HCT116 (cell line): ENCODE data around the gene IMMP2L. TPM values are rescaled to one million over a fixed set of nuclear protein-coding genes. Genes with fewer than 3 reads are reported as not detected.

ENCODE experiments used
- ATAC-seq: fragments of 200-7000 bp; cut with Tn5 transposase; 2 replicates; pipeline ENCODE4 v1.9.1; 2020; ENCODE audit warnings: mild to moderate bottlenecking, moderate library complexity
- BruUV-seq: library from RNA; stranded (reverse); fragments of 400-500 nt; replicated peaks from 2 replicates; lab custom pipeline; 2021; lab: Mats Ljungman, UMichigan
- CTCF ChIA-PET: fragments of 300-600 bp; sonication (Branson Sonifier 250); formaldehyde crosslinking; loops from one replicate; lab custom pipeline; 2021; ENCODE audit warnings: antibody characterized with exemption; lab: Charles Lee
- POLR2A ChIA-PET: fragments of 300-600, 350-600 bp; sonication (Branson Sonifier 250); formaldehyde crosslinking; loops from one replicate; lab custom pipeline; 2021; ENCODE audit warnings: antibody characterized with exemption; lab: Charles Lee
- RAD21 ChIA-PET, 2 experiments: fragments of 300-600 bp; sonication (Branson Sonifier 250); formaldehyde crosslinking; loops; one replicate each; lab custom pipeline; 2023; ENCODE audit warnings: low total read pairs in 2 of 2; ENCODE audit not compliant: uncharacterized antibody in 2 of 2, unreplicated experiment in 2 of 2, low non-redundant PET in 1 of 2; lab: Charles Lee
- DNase-seq: peaks from one replicate; pipeline ENCODE4 v3.0.0-alpha.2; 2010; ENCODE audit warnings: low read depth, low spot score
- H2AFZ ChIP-seq: fragments of 200-600 bp; shearing (Covaris generic), sonication (generic); 2 replicates; pipeline ENCODE4 v1.6.1; 2017; ENCODE audit warnings: low read depth, mixed run types, mixed read lengths, antibody characterized with exemption, low read length; ENCODE audit not compliant: poor library complexity, severe bottlenecking
- H3K27ac ChIP-seq: 2 replicates; pipeline ENCODE4 v1.5.1; 2012; ENCODE audit warnings: low read depth, low read length
- H3K27me3 ChIP-seq: fragments of 200-600 bp; sonication (generic); 2 replicates; pipeline ENCODE4 v1.6.1; 2016; ENCODE audit warnings: mixed run types, low read length, mixed read lengths; ENCODE audit not compliant: insufficient read depth
- H3K36me3 ChIP-seq, 2 experiments: fragments of 200-500 bp in 1 of 2; fragments of 200-600 bp in 1 of 2; sonication (Bioruptor generic) in 1 of 2; sonication (generic) in 1 of 2; 2 replicates each; pipeline versions ENCODE4 v1.5.1 to v1.6.1; 2014 to 2016; ENCODE audit warnings: low read length in 2 of 2, inconsistent platforms in 1 of 2, mixed read lengths in 1 of 2, mixed run types in 1 of 2; ENCODE audit not compliant: insufficient read depth in 2 of 2, control insufficient read depth in 1 of 2
- H3K4me1 ChIP-seq, 2 experiments: fragments of 200-600 bp in 1 of 2; sonication (generic) in 1 of 2; 2 replicates each; pipeline versions ENCODE4 v1.5.1 to v1.6.1; 2012 to 2017; ENCODE audit warnings: low read length in 2 of 2, inconsistent platforms in 1 of 2, mild to moderate bottlenecking in 1 of 2, mixed read lengths in 1 of 2, mixed run types in 1 of 2, moderate library complexity in 1 of 2; ENCODE audit not compliant: insufficient read depth in 2 of 2, control insufficient read depth in 1 of 2
- H3K4me2 ChIP-seq: fragments of 200-600 bp; sonication (generic); 2 replicates; pipeline ENCODE4 v1.6.1; 2017; ENCODE audit warnings: mixed run types, low read length, mixed read lengths
- H3K4me3 ChIP-seq, 2 experiments: fragments of 200-600 bp in 1 of 2; sonication (generic) in 1 of 2; replicated peaks in 1 of 2; 2 replicates each; pipeline ENCODE4 v1.5.1; 2011 to 2016; ENCODE audit warnings: low read length in 2 of 2, control low read depth in 1 of 2, low read depth in 1 of 2, mild to moderate bottlenecking in 1 of 2, mixed read lengths in 1 of 2, mixed run types in 1 of 2
- H3K79me2 ChIP-seq: fragments of 200-600 bp; sonication (generic); 2 replicates; pipeline ENCODE4 v1.6.1; 2017; ENCODE audit warnings: mild to moderate bottlenecking, mixed run types, low read length, moderate library complexity, mixed read lengths; ENCODE audit not compliant: insufficient read depth
- H3K9ac ChIP-seq: fragments of 200-600 bp; sonication (generic); 2 replicates; pipeline ENCODE4 v1.6.1; 2016; ENCODE audit warnings: low read length, mixed read lengths
- H3K9me2 ChIP-seq: fragments of 200-600 bp; sonication (generic), shearing (Covaris generic); 2 replicates; pipeline ENCODE4 v1.6.1; 2017; ENCODE audit warnings: mixed run types, mild to moderate bottlenecking, moderate library complexity; ENCODE audit not compliant: insufficient read depth
- H3K9me3 ChIP-seq, 2 experiments: fragments of 200-500 bp in 1 of 2; fragments of 200-600 bp in 1 of 2; sonication (Bioruptor generic) in 1 of 2; sonication (generic) in 1 of 2; 2 replicates each; pipeline ENCODE4 v1.6.1; 2014 to 2017; ENCODE audit warnings: low read length in 2 of 2, mixed read lengths in 2 of 2, inconsistent platforms in 1 of 2, low read depth in 1 of 2, mild to moderate bottlenecking in 1 of 2, mixed run types in 1 of 2, moderate library complexity in 1 of 2; ENCODE audit not compliant: control insufficient read depth in 1 of 2, insufficient read depth in 1 of 2
- H4K20me1 ChIP-seq: fragments of 200-600 bp; sonication (generic), shearing (Covaris generic); 2 replicates; pipeline ENCODE4 v1.6.1; 2017; ENCODE audit warnings: mixed run types, mild to moderate bottlenecking, moderate library complexity; ENCODE audit not compliant: insufficient read depth
- ELF1 ChIP-seq: IDR thresholded peaks from 2 replicates; pipeline ENCODE4 v1.6.1; 2012; ENCODE audit warnings: low read depth, borderline replicate concordance
- FOSL1 ChIP-seq: IDR thresholded peaks from 2 replicates; pipeline ENCODE4 v1.6.1; 2012; ENCODE audit warnings: low read depth
- JUND ChIP-seq: IDR thresholded peaks from 2 replicates; pipeline ENCODE4 v1.6.1; 2012
- POLR2A ChIP-seq: IDR thresholded peaks from 2 replicates; pipeline ENCODE4 v1.7.0; 2011; ENCODE audit warnings: borderline replicate concordance; ENCODE audit not compliant: insufficient read depth, insufficient read length; ENCODE audit errors: extremely low read depth
- POLR2AphosphoS5 ChIP-seq: IDR thresholded peaks from 2 replicates; pipeline ENCODE4 v1.6.1; 2011; ENCODE audit warnings: mild to moderate bottlenecking, low read depth, low read length, moderate library complexity
- RAD21 ChIP-seq: IDR thresholded peaks from 2 replicates; pipeline ENCODE4 v1.6.1; 2012; ENCODE audit warnings: low read depth, mild to moderate bottlenecking
- REST ChIP-seq: IDR thresholded peaks from 2 replicates; pipeline ENCODE4 v1.6.1; 2012; ENCODE audit warnings: low read depth
- SIN3A ChIP-seq: IDR thresholded peaks from 2 replicates; pipeline ENCODE4 v1.6.1; 2012; ENCODE audit warnings: low read depth
- SP1 ChIP-seq: IDR thresholded peaks from 2 replicates; pipeline ENCODE4 v1.6.1; 2012; ENCODE audit warnings: low read depth
- TCF7L2 ChIP-seq: IDR thresholded peaks from 2 replicates; pipeline ENCODE4 v1.7.0; 2011; ENCODE audit warnings: borderline replicate concordance, inconsistent platforms; ENCODE audit not compliant: insufficient read depth, insufficient read length; ENCODE audit errors: extremely low read depth
- intact Hi-C: fragments of 100-400 bp; cut with micrococcal nuclease; formaldehyde crosslinking; loops from 2 replicates; pipeline ENCODE4 v1.10.0; 2022
- total RNA-seq: library from RNA; stranded (reverse); gene quantifications from one replicate; pipeline ENCODE4 v1.2.1, GENCODE V29; 2021; ENCODE audit not compliant: unreplicated experiment

IMMP2L gene
- total RNA-seq, 1 experiment from 2014 or later = 21.1 TPM

GRCh38 chr7:111090846-111091245, 471.4 kb downstream of the IMMP2L start, which contains the start of gene LRRN3:
LRRN3 (plus strand) TSS chr7:111091127; CDS start chr7:111122773, 31,646 bp downstream.
- Histone ChIP-seq H3K36me3 (no peaks in the 10 kb centered on the region), H3K9ac (no peak within 1 kb of the TSS), H3K79me2 (no peaks in the 10 kb centered on the region), H3K4me2 (no peak within 1 kb of the TSS), H4K20me1 (no peaks in the 10 kb centered on the region), H3K4me3 (no peak within 1 kb of the TSS), H2AFZ (no peak within 1 kb of the TSS), H3K27ac (no peak within 1 kb of the TSS), H3K9me2 (no peaks in the 10 kb centered on the region), H3K4me1 (no peaks in the 10 kb centered on the region), H3K27me3 (no peaks in the 10 kb centered on the region), H3K9me3 (no peaks in the 10 kb centered on the region)
- ChIA-PET CTCF (no interaction called here), POLR2A (no interaction called here), RAD21 (no interaction called here)
- DNase-seq = no peak
- intact Hi-C loops = loop anchor here (5.0 to 10.0 kb wide), 2 partner anchors 646 to 1246 kb away; no protein-coding TSS in a partner anchor
- BruUV-seq = no TSS peak
- no peak for ATAC-seq
- no peak for TF ChIP-seq POLR2AphosphoS5
- TF ChIP-seq SP1 = no peak
- no peak for TF ChIP-seq SIN3A
- TF ChIP-seq RAD21 = no peak
- no peak for TF ChIP-seq TCF7L2
- TF ChIP-seq POLR2A = no peak
- no peak for TF ChIP-seq FOSL1
- TF ChIP-seq JUND = no peak
- TF ChIP-seq REST = no peak
- no peak for TF ChIP-seq ELF1
